ENCODE data around the gene AKR7A2.

The AKR7A2 gene

DNA sequence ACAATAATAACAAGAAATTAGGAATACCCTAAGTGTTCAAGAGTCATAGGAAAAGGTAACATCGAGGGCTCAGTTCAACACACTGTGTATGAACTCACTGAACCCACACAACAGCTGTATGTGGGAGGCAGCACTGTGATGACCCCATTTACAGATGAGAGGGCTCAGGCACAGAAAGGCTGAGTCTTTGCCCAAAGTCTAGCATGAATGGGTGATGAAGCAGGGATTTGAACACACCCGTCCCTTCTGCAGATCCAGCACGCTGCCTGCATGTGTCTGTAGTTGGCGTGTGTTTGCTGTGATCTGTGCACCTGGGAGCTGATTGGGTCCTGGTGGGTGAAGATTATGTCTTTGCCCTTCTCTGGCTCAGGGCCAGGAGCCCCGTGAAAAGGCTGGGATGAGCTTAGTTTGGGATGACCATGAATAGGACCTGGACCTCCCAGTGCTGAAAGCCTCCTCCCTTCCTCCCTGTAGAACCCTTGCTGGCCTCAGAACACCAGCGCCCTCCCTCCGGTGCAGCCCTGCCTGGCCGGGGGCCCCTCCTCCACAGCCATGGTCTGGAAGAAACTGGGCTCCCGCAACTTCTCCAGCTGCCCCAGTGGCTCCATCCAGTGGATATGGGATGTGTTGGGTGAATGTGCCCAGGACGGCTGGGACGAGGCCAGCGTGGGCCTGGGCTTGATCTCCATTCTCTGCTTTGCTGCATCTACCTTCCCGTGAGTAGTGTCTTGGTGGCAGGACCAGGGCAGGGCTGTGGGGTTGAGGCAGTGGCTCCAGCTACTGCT, 5.4 kb upstream of the AKR7A2 start:
- Mint-ChIP-seq H3K9me3 (no peaks in the 10 kb centered on the region), H3K4me1 (peaks cover 30% of the 10 kb centered on the region), H3K27me3 (no peaks in the 10 kb centered on the region), H3K27ac (ENCODE audit: low read depth) (peak overlapping the region; percentile 90), H3K4me3 (peak overlapping the region; percentile 16), H3K36me3 (ENCODE audit: insufficient read depth) (peaks cover 36% of the 10 kb centered on the region)
- no peak for ATAC-seq (replicated peaks; ENCODE audit: extremely low read depth, poor library complexity, severe bottlenecking)
- no peak for DNase-seq (ENCODE audit: low spot score in 2 of 2)

DNA sequence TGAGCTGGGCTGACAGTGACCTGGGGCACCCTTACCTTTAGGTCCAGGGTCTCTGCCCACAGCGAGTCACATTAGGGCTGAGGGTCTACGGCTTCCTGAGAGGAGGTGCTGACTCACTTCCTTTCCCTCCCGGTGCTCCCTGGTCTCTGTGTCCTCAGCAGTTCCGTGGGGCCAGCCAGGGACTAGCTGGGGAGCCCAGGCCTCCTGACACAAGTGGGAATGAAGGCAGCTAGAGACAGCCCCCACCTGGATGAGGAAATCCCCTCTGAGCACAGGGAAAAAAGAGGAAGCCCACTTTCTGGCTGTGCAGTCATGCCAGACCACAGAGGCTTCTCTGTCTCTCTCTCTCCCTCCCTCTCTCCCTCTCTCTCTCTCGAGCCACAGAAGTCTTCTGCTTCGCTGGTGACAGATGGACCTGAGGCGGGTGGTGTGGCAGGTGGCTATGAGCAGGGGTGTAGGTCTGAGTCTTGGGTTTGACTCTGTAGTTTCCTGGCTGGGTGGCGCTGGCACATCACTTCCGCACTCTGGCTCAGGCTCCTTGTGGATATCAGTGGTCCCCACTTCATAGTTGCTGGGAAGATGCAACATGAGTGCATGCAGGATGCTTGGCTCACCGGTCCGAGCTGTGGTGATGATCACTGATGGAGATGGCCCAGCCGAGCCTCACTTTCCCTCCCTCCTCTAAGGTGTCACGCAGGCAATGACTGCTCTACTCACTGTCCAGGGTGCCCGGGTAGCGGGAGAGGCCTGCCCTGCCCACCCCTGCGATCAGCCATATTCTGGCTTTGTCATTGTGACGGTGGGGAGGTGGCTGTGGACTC, 3.6 kb upstream of the AKR7A2 start:
- peaks cover 31% of the 10 kb centered on the region for H3K36me3 Mint-ChIP-seq (ENCODE audit: insufficient read depth)
- no peaks in the 10 kb centered on the region for H3K9me3 Mint-ChIP-seq
- H3K27me3 Mint-ChIP-seq, result no peaks in the 10 kb centered on the region
- H3K4me3 Mint-ChIP-seq, result no peak overlapping the region
- peaks cover 31% of the 10 kb centered on the region for H3K4me1 Mint-ChIP-seq
- ATAC-seq (replicated peaks; ENCODE audit: extremely low read depth, poor library complexity, severe bottlenecking) (no peak), DNase-seq (ENCODE audit: low spot score in 2 of 2) (no peak)
- peak overlapping the region; percentile 90 for H3K27ac Mint-ChIP-seq (ENCODE audit: low read depth)

DNA sequence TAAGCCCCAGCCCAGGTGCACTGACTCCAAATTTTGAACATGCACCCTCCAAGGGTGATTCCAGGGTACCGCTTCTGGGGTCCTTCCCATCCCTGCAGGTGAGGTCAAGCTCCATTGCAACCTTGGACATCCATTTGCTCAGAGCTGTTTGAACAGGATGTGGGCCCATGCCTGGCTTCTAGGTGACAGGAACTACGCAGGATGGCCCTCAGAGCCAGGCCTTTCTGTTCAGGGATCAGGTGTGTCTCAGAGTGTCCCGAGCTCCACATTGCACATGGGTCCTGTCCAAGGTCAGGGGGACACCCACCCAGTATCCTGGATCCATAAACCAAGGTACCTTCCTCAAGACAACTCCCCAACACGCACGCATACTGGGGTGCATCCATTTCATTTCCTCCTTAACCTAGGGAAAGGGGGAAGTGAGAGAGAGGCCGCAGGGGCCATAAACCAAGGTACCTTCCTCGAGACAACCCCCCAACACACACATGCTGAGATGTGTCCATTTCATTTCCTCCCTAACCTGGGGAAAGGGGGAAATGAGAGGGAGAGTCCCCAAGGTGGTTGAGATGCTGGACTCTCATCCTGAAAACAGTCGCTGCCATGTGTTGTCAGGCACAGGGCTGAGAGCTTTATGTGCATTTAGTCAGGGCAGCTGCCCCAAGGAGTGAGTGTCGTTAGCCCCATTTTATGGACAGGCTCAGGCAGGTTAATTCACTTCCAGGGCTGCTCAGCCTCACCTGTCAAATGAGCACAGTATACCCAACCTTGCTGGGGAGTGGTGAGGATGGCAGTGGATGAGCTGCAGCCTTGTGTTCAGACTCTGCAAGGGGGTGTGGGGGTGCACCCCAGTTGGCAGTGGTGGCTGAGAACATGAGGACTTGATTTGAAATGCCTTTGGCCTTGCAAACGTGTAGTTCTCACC, 2.3 kb upstream of the AKR7A2 start:
- Mint-ChIP-seq H3K4me3 (peak overlapping the region; percentile 81), H3K27me3 (no peaks in the 10 kb centered on the region), H3K4me1 (peaks cover 31% of the 10 kb centered on the region), H3K9me3 (no peaks in the 10 kb centered on the region), H3K27ac (ENCODE audit: low read depth) (no peak overlapping the region), H3K36me3 (ENCODE audit: insufficient read depth) (peaks cover 30% of the 10 kb centered on the region)
- DNase-seq (ENCODE audit: low spot score in 2 of 2) (no peak), ATAC-seq (replicated peaks; ENCODE audit: extremely low read depth, poor library complexity, severe bottlenecking) (no peak)

DNA sequence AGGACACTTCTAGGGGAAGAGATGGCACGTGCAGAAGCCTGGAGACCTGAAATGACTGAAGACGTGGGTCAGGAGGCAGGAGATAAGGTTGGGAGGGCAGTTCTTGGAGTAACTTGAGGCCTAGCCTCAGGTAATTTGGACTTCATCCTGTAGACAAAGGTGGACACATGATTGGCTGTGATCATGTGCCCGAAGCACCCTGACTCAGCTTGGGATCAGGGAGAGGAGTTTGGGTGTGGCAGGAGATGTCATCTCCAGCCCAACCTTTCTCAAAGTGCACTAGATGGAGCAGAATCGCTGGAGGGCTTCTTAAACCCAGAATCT, 1.7 kb upstream of the AKR7A2 start:
- peak overlapping the region; percentile 81 for H3K4me3 Mint-ChIP-seq
- peaks cover 37% of the 10 kb centered on the region for H3K4me1 Mint-ChIP-seq
- DNase-seq (ENCODE audit: low spot score in 2 of 2), result no peak
- no peak for ATAC-seq (replicated peaks; ENCODE audit: extremely low read depth, poor library complexity, severe bottlenecking)
- H3K27me3 Mint-ChIP-seq, result no peaks in the 10 kb centered on the region
- H3K36me3 Mint-ChIP-seq (ENCODE audit: insufficient read depth), result peaks cover 26% of the 10 kb centered on the region
- no peaks in the 10 kb centered on the region for H3K9me3 Mint-ChIP-seq
- H3K27ac Mint-ChIP-seq (ENCODE audit: low read depth), result peak overlapping the region; percentile 75

DNA sequence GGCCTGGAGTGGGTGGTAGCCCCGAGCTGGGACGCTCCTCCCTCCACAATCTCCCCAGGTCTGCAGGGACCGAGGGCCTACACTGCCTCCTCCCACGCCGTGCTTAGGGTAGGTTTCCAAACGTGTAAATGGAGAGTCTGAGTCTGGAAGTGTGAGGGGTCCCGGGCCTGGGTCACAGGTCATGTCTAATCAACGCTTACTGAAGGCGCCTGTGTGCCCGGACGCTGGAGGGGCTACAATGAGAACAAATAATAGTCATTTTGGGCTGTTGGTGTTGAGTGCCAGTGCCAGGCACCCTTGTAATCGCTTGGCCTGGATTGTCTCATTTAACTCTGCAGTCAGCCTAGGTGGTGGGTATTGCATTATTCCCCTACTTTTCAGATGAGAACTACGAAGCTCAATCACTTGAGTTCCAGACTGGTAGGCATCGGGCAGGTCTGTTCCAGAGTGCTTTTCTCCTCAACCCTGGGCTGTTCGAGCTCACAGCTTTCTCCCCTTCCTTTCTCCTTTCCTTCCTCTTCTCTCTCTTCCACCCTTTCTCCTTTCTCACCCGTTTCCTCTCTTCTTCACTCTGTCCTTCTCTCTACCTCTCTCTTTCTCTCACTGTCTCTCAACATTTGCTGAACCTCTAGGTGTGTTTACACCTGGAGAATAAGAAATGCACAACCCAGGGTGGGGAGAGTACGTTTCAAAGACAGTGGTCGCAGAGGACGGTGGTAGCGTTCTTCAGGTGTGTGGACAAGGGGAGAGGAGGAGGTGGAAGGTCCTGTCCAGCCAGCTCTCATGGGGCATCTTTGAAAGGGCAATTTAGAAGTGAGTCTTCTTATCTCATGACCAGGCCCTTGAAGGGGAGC, 1.1 kb upstream of the AKR7A2 start:
- ATAC-seq (replicated peaks; ENCODE audit: extremely low read depth, poor library complexity, severe bottlenecking) (no peak), DNase-seq (ENCODE audit: low spot score in 2 of 2) (no peak)
- Mint-ChIP-seq H3K27ac (ENCODE audit: low read depth) (peak overlapping the region; percentile 75), H3K4me1 (peaks cover 37% of the 10 kb centered on the region), H3K4me3 (peak overlapping the region; percentile 81), H3K36me3 (ENCODE audit: insufficient read depth) (peaks cover 26% of the 10 kb centered on the region), H3K9me3 (no peaks in the 10 kb centered on the region), H3K27me3 (no peaks in the 10 kb centered on the region)

DNA sequence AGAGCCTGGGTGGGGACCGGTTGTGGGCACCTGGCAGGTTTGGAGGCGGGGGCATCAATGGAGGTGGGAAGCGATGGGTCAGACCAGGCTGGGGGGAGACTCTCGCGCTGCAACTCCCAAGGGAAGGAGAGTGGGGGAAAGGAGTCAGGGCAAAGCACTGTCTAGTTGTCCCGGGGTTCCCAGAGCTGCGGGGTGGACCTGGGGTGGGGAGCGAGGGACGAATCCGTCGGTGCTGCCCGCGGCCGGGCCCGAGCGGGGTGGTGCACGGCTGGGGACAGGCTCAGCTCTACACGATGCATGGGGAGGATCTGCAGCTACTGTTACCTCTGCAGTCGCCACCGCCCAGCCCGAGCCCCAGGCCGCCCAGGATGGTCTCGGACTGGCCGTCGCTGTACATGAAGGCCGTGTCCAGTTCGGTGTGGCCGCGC, 427 bp downstream of the AKR7A2 start:
- ATAC-seq (replicated peaks; ENCODE audit: extremely low read depth, poor library complexity, severe bottlenecking) (peak; percentile 19), DNase-seq (ENCODE audit: low spot score in 2 of 2) (no peak)
- Mint-ChIP-seq H3K36me3 (ENCODE audit: insufficient read depth) (peaks cover 25% of the 10 kb centered on the region), H3K27ac (ENCODE audit: low read depth) (peak overlapping the region; percentile 13), H3K27me3 (no peaks in the 10 kb centered on the region), H3K4me3 (peak overlapping the region; percentile 81), H3K9me3 (no peaks in the 10 kb centered on the region), H3K4me1 (peaks cover 37% of the 10 kb centered on the region)

DNA sequence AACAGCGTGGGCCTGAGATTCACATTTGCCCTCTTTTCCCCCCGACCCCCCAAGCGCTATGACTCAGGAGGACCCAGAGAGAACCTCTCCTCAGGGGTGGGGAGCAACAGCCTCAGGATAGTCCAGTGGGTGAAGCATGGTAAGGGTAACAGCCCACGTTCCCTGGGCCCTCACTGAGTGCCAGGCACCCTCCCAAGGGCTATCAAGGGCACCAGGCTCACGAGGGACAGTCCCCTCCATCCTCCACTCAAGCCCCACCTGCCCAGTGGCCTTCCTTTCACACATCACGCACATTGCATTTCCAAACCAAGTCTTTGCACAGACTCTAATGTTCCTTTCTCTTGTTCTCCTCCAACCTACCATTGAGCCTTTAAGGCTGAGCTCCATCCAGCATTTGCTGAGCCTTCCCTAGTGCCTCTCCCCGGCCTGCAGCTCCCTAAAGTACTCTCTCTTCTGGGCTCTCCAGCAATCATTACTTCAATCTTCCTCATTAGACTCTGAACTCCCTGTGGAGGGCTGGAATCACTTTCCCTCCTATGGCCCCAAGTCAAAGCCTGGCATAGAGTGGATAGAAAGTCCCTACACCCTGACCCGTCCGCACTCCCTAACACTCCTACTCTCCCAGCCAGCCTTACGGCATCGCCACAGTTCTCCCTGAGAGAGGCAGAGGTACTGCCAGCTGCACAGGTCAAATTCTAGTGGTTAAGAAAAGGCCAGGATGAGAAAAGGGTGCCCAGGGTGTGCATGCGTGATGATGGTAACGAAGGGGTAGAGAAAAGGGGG, 1.0 kb downstream of the AKR7A2 start:
- H3K4me1 Mint-ChIP-seq, result peaks cover 34% of the 10 kb centered on the region
- H3K27me3 Mint-ChIP-seq, result no peaks in the 10 kb centered on the region
- peak overlapping the region; percentile 13 for H3K27ac Mint-ChIP-seq (ENCODE audit: low read depth)
- ATAC-seq (replicated peaks; ENCODE audit: extremely low read depth, poor library complexity, severe bottlenecking) (no peak), DNase-seq (ENCODE audit: low spot score in 2 of 2) (no peak)
- peak overlapping the region; percentile 81 for H3K4me3 Mint-ChIP-seq
- H3K9me3 Mint-ChIP-seq, result no peaks in the 10 kb centered on the region
- H3K36me3 Mint-ChIP-seq (ENCODE audit: insufficient read depth), result peaks cover 31% of the 10 kb centered on the region

DNA sequence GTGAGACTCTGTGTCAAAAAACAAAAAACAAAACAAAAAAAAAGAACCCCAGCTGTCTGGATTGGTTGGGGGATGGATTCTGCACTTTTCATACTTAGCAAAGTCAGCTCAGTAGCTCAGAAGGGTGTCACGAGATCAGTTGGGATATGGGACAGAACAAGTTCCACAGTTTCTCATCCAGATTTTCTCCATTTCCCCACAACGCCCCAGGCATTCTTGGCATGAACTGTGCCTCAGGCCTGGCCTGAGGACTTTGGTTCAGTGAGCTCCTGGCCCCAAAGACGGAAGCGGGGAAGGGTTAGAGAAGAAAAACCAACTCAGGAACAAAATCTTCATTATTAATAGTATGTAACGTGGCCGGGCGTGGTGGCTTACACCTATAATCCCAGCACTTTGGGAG, 1.9 kb downstream of the AKR7A2 start:
- peaks cover 29% of the 10 kb centered on the region for H3K4me1 Mint-ChIP-seq
- no peak for DNase-seq (ENCODE audit: low spot score in 2 of 2)
- peaks cover 32% of the 10 kb centered on the region for H3K36me3 Mint-ChIP-seq (ENCODE audit: insufficient read depth)
- no peak overlapping the region for H3K27ac Mint-ChIP-seq (ENCODE audit: low read depth)
- H3K9me3 Mint-ChIP-seq, result no peaks in the 10 kb centered on the region
- H3K27me3 Mint-ChIP-seq, result no peaks in the 10 kb centered on the region
- peak overlapping the region; percentile 81 for H3K4me3 Mint-ChIP-seq
- ATAC-seq (replicated peaks; ENCODE audit: extremely low read depth, poor library complexity, severe bottlenecking), result no peak

DNA sequence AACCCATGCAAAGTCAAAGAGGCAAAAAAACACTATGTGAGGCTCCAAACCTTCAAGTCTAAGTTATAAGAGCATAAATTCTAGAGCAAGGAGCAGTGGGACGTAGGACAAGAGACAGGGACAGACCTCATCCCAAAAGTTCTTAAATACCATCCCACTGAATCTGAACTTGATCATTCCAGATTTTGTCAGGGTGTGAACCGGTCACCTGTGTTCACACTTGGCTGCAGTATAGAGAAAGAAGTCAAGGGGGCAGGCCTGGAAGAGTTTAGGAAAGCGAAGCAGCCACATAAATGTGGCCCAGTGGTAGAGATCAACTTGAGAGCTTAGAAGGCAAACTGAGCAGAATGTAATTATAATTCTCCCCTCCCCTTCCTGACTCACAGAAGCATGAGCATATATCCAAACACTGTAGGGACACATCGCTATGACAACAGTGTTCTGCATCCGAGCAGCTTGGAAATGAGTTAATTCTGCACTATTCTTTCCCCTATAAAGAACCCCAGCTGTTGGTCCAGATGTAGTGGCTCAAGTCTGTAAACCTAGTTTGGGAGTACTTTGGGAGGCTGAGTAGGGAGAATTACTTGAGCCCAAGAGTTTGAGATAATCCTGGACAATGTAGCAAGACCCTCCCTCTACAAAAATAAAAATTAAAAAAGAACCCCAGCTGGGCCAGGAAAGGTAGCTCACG, 2.7 kb downstream of the AKR7A2 start:
- peaks cover 34% of the 10 kb centered on the region for H3K36me3 Mint-ChIP-seq (ENCODE audit: insufficient read depth)
- H3K9me3 Mint-ChIP-seq, result no peaks in the 10 kb centered on the region
- ATAC-seq (replicated peaks; ENCODE audit: extremely low read depth, poor library complexity, severe bottlenecking), result no peak
- peaks cover 29% of the 10 kb centered on the region for H3K4me1 Mint-ChIP-seq
- H3K4me3 Mint-ChIP-seq, result no peak overlapping the region
- H3K27ac Mint-ChIP-seq (ENCODE audit: low read depth), result no peak overlapping the region
- no peaks in the 10 kb centered on the region for H3K27me3 Mint-ChIP-seq
- no peak for DNase-seq (ENCODE audit: low spot score in 2 of 2)

DNA sequence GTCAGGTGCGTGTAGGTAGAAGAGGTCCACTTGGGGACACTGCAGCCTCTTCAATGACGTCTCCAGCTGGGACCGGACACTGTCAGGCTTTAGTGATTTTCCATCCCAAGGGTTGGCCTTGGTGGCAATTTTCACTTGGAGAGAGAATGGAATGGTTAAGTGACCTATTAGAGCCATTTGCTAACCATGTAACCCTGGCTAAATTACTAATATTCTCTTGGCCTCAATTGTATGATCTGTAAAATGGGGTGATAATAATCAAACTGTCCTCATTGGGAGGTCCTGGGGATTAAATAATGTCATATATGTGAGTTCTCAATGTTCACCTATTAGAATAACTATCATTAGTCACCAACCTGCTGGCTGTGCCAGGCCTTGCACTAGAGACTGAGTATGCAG, 3.4 kb downstream of the AKR7A2 start:
- ATAC-seq (replicated peaks; ENCODE audit: extremely low read depth, poor library complexity, severe bottlenecking), result no peak
- peaks cover 33% of the 10 kb centered on the region for H3K36me3 Mint-ChIP-seq (ENCODE audit: insufficient read depth)
- H3K4me1 Mint-ChIP-seq, result peaks cover 26% of the 10 kb centered on the region
- H3K9me3 Mint-ChIP-seq, result no peaks in the 10 kb centered on the region
- no peak for DNase-seq (ENCODE audit: low spot score in 2 of 2)
- H3K27ac Mint-ChIP-seq (ENCODE audit: low read depth), result no peak overlapping the region
- H3K27me3 Mint-ChIP-seq, result no peaks in the 10 kb centered on the region
- no peak overlapping the region for H3K4me3 Mint-ChIP-seq
